IMR-90 (cell line): ENCODE measurements around the gene TMEM30A. TPM values are rescaled to one million over a fixed set of nuclear protein-coding genes. Genes with fewer than 3 reads are reported as not detected.

Experiments
- ATAC-seq: fragments of 200-7000 bp; cut with Tn5 transposase; 2 replicates; pipeline ENCODE4 v1.9.1; 2020; ENCODE audit warnings: low read depth, mild to moderate bottlenecking, moderate library complexity
- BruUV-seq: library from RNA; stranded (reverse); fragments of 400-500 nt; replicated peaks from 2 replicates; lab custom pipeline; 2021; lab: Mats Ljungman, UMichigan
- CTCF ChIA-PET: fragments of 300-600 bp; formaldehyde crosslinking; extraction: SDS; loops from one replicate; lab custom pipeline; 2021; ENCODE audit warnings: antibody characterized with exemption; lab: Yijun Ruan, JAX
- POLR2A ChIA-PET: fragments of 300-600 bp; sonication (Branson Sonifier 250); formaldehyde crosslinking; loops from one replicate; lab custom pipeline; 2022; ENCODE audit warnings: antibody characterized with exemption; ENCODE audit not compliant: unreplicated experiment; lab: Charles Lee
- DNase-seq: peaks from one replicate; pipeline ENCODE4 v3.0.0; 2013
- H2AFZ ChIP-seq: replicated peaks from 2 replicates; pipeline ENCODE3; 2013; ENCODE audit warnings: low read length, mild to moderate bottlenecking; ENCODE audit not compliant: poor library complexity
- H2AK5ac ChIP-seq: 2 replicates; pipeline ENCODE4 v1.6.1; 2013; ENCODE audit warnings: low read depth, low read length, inconsistent platforms
- H2AK9ac ChIP-seq: replicated peaks from 2 replicates; pipeline ENCODE3; 2013; ENCODE audit warnings: mild to moderate bottlenecking, low read depth, low read length, moderate library complexity; ENCODE audit not compliant: poor library complexity
- H2BK120ac ChIP-seq: 2 replicates; pipeline ENCODE4 v1.6.1; 2013; ENCODE audit warnings: low read depth, low read length, inconsistent platforms
- H2BK15ac ChIP-seq: 3 replicates; pipeline ENCODE4 v1.6.1; 2013; ENCODE audit warnings: low read depth, low read length, inconsistent platforms
- H2BK20ac ChIP-seq: 2 replicates; pipeline ENCODE4 v1.6.1; 2013; ENCODE audit warnings: low read depth, mild to moderate bottlenecking, inconsistent platforms, low read length, moderate library complexity
- H2BK5ac ChIP-seq: 2 replicates; pipeline ENCODE4 v1.6.1; 2013; ENCODE audit warnings: mild to moderate bottlenecking, low read depth, low read length, inconsistent platforms; ENCODE audit not compliant: poor library complexity, severe bottlenecking
- H3K14ac ChIP-seq: replicated peaks from 2 replicates; pipeline ENCODE4 v1.6.1; 2013; ENCODE audit warnings: low read depth, low read length, inconsistent platforms
- H3K18ac ChIP-seq: 2 replicates; pipeline ENCODE4 v1.6.1; 2013; ENCODE audit warnings: low read depth, low read length, control low read depth
- H3K23ac ChIP-seq: 2 replicates; pipeline ENCODE4 v1.6.1; 2013; ENCODE audit warnings: low read depth, low read length, inconsistent platforms
- H3K27ac ChIP-seq: 2 replicates; pipeline ENCODE4 v1.5.1; 2013; ENCODE audit warnings: mild to moderate bottlenecking, control low read depth, low read length; ENCODE audit not compliant: insufficient read depth
- H3K27me3 ChIP-seq: 2 replicates; pipeline ENCODE4 v1.6.1; 2013; ENCODE audit warnings: low read length; ENCODE audit not compliant: control insufficient read depth, insufficient read depth
- H3K36me3 ChIP-seq: 2 replicates; pipeline ENCODE4 v1.6.1; 2013; ENCODE audit warnings: low read length, mixed read lengths; ENCODE audit not compliant: control insufficient read depth, insufficient read depth
- H3K4ac ChIP-seq: 2 replicates; pipeline ENCODE4 v1.6.1; 2013; ENCODE audit warnings: low read depth, low read length, inconsistent platforms
- H3K4me1 ChIP-seq: 2 replicates; pipeline ENCODE4 v1.6.1; 2013; ENCODE audit warnings: low read length, mixed read lengths; ENCODE audit not compliant: control insufficient read depth, insufficient read depth
- H3K4me2 ChIP-seq: 2 replicates; pipeline ENCODE4 v1.6.1; 2013; ENCODE audit warnings: low read depth, mild to moderate bottlenecking, control low read depth, low read length, moderate library complexity
- H3K4me3 ChIP-seq: 2 replicates; pipeline ENCODE4 v1.5.1; 2013; ENCODE audit warnings: low read depth, mild to moderate bottlenecking, control low read depth, low read length, moderate library complexity; ENCODE audit not compliant: insufficient read depth
- H3K56ac ChIP-seq: 2 replicates; pipeline ENCODE4 v1.6.1; 2013; ENCODE audit warnings: low read length, inconsistent platforms; ENCODE audit not compliant: insufficient read depth; ENCODE audit errors: extremely low read depth
- H3K79me1 ChIP-seq, 2 experiments: 2 replicates each; pipeline ENCODE4 v1.6.1; 2013; ENCODE audit warnings: low read length in 2 of 2, inconsistent platforms in 1 of 2, low read depth in 1 of 2
- H3K9ac ChIP-seq: 2 replicates; pipeline ENCODE4 v1.6.1; 2013; ENCODE audit warnings: low read depth, low read length, control low read depth
- H3K9me1 ChIP-seq: 2 replicates; pipeline ENCODE4 v1.6.1; 2013; ENCODE audit warnings: low read length, inconsistent platforms; ENCODE audit not compliant: insufficient read depth
- H3K9me3 ChIP-seq: 2 replicates; pipeline ENCODE4 v1.6.1; 2013; ENCODE audit warnings: low read length; ENCODE audit not compliant: control insufficient read depth, insufficient read depth
- H4K20me1 ChIP-seq: 2 replicates; pipeline ENCODE4 v1.6.1; 2013; ENCODE audit warnings: low read length, inconsistent platforms; ENCODE audit not compliant: insufficient read depth
- H4K5ac ChIP-seq: 2 replicates; pipeline ENCODE4 v1.6.1; 2013; ENCODE audit warnings: mild to moderate bottlenecking, low read depth, low read length, control low read depth
- H4K8ac ChIP-seq, 2 experiments: 2 replicates each; pipeline ENCODE4 v1.6.1; 2013; ENCODE audit warnings: low read depth in 2 of 2, low read length in 2 of 2, control low read depth in 1 of 2, inconsistent platforms in 1 of 2
- H4K91ac ChIP-seq: 2 replicates; pipeline ENCODE4 v1.6.1; 2013; ENCODE audit warnings: low read depth, low read length, inconsistent platforms; ENCODE audit not compliant: insufficient read depth
- CTCF ChIP-seq: conservative IDR thresholded peaks from 2 replicates; pipeline ENCODE4 v1.5.1; 2012; ENCODE audit warnings: mild to moderate bottlenecking, low read depth, low read length, improper control_type of control experiment
- MAZ ChIP-seq: IDR thresholded peaks from 2 replicates; pipeline ENCODE4 v1.6.1; 2012; ENCODE audit warnings: low read depth, mild to moderate bottlenecking, low read length, improper control_type of control experiment, moderate library complexity, borderline replicate concordance
- POLR2A ChIP-seq: IDR thresholded peaks from 2 replicates; pipeline ENCODE4 v1.6.1; 2012; ENCODE audit warnings: mild to moderate bottlenecking, low read depth, low read length
- RAD21 ChIP-seq: IDR thresholded peaks from 2 replicates; pipeline ENCODE4 v1.6.1; 2012; ENCODE audit warnings: low read length, improper control_type of control experiment
- SMC3 ChIP-seq: fragments of 150-350 bp; IDR thresholded peaks from 2 replicates; pipeline ENCODE4 v1.6.1; 2016; ENCODE audit warnings: low read depth, mild to moderate bottlenecking, antibody characterized with exemption, low read length, moderate library complexity
- WGBS, 2 experiments: methylation state at CpG; one replicate each; pipeline versions ENCODE4 v1.1.5 to v1.1.7; 2013; ENCODE audit warnings: missing lambda C conversion rate in 2 of 2; ENCODE audit not compliant: insufficient read length in 1 of 2; ENCODE audit errors: extremely low coverage in 2 of 2; 5-methylcytosine and 5-hydroxymethylcytosine counted together
- dilution Hi-C: fragments of 300-500 bp; cut with HindIII; formaldehyde crosslinking; loops from one replicate; pipeline ENCODE4 v1.14.3; 2018; ENCODE audit warnings: low sequenced_read_pairs; ENCODE audit not compliant: unreplicated experiment
- in situ Hi-C: fragments of 300-500 bp; cut with MboI; formaldehyde crosslinking; loops from 3 replicates; pipeline ENCODE4 v1.14.3; 2019; ENCODE audit warnings: low sequenced_read_pairs, inconsistent platforms, mixed read lengths
- intact Hi-C: fragments of 100-400 bp; cut with micrococcal nuclease; formaldehyde crosslinking; loops from 2 replicates; pipeline ENCODE4 v1.10.0; 2022
- polyA plus RNA-seq, 3 experiments: library from polyadenylated mRNA; depleted of rRNA; stranded (reverse); fragments of >200 nt; gene quantifications; 2 replicates each; pipeline ENCODE4 v1.2.3, GENCODE V29; 2012; ENCODE audit warnings: low replicate concordance in 1 of 3
- total RNA-seq: library from RNA; depleted of rRNA; stranded (reverse); fragments of >200 nt; gene quantifications from 2 replicates; pipeline ENCODE4 v1.2.3, GENCODE V29; 2012

Gene TMEM30A
- total and polyA plus RNA-seq, 2 of the 4 experiments (the other 2 are of a cell fraction): 48.5 to 111 TPM

- no peak overlapping the region for H2AK5ac ChIP-seq
- ATAC-seq: peak; percentile 53; the same call in 1 of the 2 replicates
- no TSS peak for BruUV-seq
- no peaks in the 10 kb centered on the region for H3K9me1 ChIP-seq
- no peak overlapping the region for H2BK120ac ChIP-seq
- H4K8ac ChIP-seq: no peak overlapping the region
- H2BK20ac ChIP-seq: no peak overlapping the region
- intact Hi-C loops: loop anchor here (1.0 kb wide), 2 partner anchors 208 to 229 kb away; no protein-coding TSS in a partner anchor
- no peaks in the 10 kb centered on the region for H3K9me3 ChIP-seq
- peak; percentile 71 for DNase-seq
- H4K5ac ChIP-seq: no peak overlapping the region
- no peak overlapping the region for H3K18ac ChIP-seq
- no peak overlapping the region for H3K27ac ChIP-seq
- peaks cover 2% of the 10 kb centered on the region; the same call in 1 of the 2 replicates for H3K4me1 ChIP-seq
- H2AFZ ChIP-seq: no peak overlapping the region
- no peaks in the 10 kb centered on the region for H3K79me1 ChIP-seq
- H3K36me3 ChIP-seq: no peaks in the 10 kb centered on the region
- H2BK15ac ChIP-seq: no peak overlapping the region
- no peak overlapping the region for H3K4ac ChIP-seq
- H3K27me3 ChIP-seq: no peaks in the 10 kb centered on the region
- no peak overlapping the region for H3K23ac ChIP-seq
- H4K91ac ChIP-seq: no peak overlapping the region
- H2BK5ac ChIP-seq: no peak overlapping the region
- H3K56ac ChIP-seq: no peak overlapping the region
- H3K4me2 ChIP-seq: no peak overlapping the region
- H3K14ac ChIP-seq: no peak overlapping the region
- no CpG with 5 or more reads among the region's 3 CpGs for WGBS, 2 experiments
- in situ Hi-C loops: loop anchor here (5.0 kb wide), 1 partner anchor 235 kb away; no protein-coding TSS in a partner anchor
- dilution Hi-C loops: no loop called here
- POLR2A ChIA-PET: interaction anchor here (0.6 kb wide), 1 partner anchor 231 kb away, joined by 4 read pairs; no protein-coding TSS in a partner anchor
- peak; percentile 87 for TF ChIP-seq SMC3
- peak; percentile 80 for TF ChIP-seq CTCF
- TF ChIP-seq RAD21: peak; percentile 85
- no peak for TF ChIP-seq MAZ
- no peak for TF ChIP-seq POLR2A
- H3K4me3 ChIP-seq: no peak overlapping the region
- no peak overlapping the region for H2AK9ac ChIP-seq
- H4K20me1 ChIP-seq: no peaks in the 10 kb centered on the region
- CTCF ChIA-PET: interaction anchor here (0.6 to 1.6 kb wide), 9 partner anchors 11 to 249 kb away, joined by 3 to 4 read pairs (median 3); no protein-coding TSS in a partner anchor
- no peak overlapping the region for H3K9ac ChIP-seq
These were observed 12.5 kb upstream of the TMEM30A start for GRCh38 chr6:75296811-75297779.
